ENCODE measurements around the gene APMAP. TPM values are rescaled to one million over a fixed set of nuclear protein-coding genes. Genes with fewer than 3 reads are reported as not detected.

APMAP gene
- total and polyA plus RNA-seq, 4 donors, result 89.8 to 122 (median 109) TPM

- no peaks in the 10 kb centered on the region for H3K27me3 ChIP-seq (ENCODE audit: control insufficient read depth, insufficient read depth, low read length)
- no peak overlapping the region for H3K4me3 ChIP-seq (ENCODE audit: low read depth, low read length)
- no peak overlapping the region for H3K27ac ChIP-seq (ENCODE audit: low read depth, low read length)
- WGBS (ENCODE audit: insufficient coverage), result no CpG with 5 or more reads among the region's 3 CpGs
- H3K4me1 ChIP-seq (ENCODE audit: control insufficient read depth, insufficient read depth, low read length), result no peaks in the 10 kb centered on the region
- H3K36me3 ChIP-seq (ENCODE audit: control insufficient read depth, insufficient read depth, low read length), result peaks cover 27% of the 10 kb centered on the region
- DNase-seq (ENCODE audit: low read depth in 4 of 6, low spot score in 6 of 6), result no peak
- H3K9me3 ChIP-seq (ENCODE audit: control insufficient read depth, insufficient read depth, low read length), result no peaks in the 10 kb centered on the region
Observed at GRCh38 chr20:24984961-24985640, 7.5 kb downstream of the APMAP start.

GRCh38 chr20:24983896-24984295 lies 8.7 kb downstream of the APMAP start:
- H3K36me3 ChIP-seq (ENCODE audit: control insufficient read depth, insufficient read depth, low read length), result peaks cover 39% of the 10 kb centered on the region
- no peaks in the 10 kb centered on the region for H3K9me3 ChIP-seq (ENCODE audit: control insufficient read depth, insufficient read depth, low read length)
- no peak overlapping the region for H3K27ac ChIP-seq (ENCODE audit: low read depth, low read length)
- WGBS (ENCODE audit: insufficient coverage), result 61% methylated on average over 5 of the region's 8 CpGs
- H3K4me3 ChIP-seq (ENCODE audit: low read depth, low read length), result no peak overlapping the region
- no peaks in the 10 kb centered on the region for H3K27me3 ChIP-seq (ENCODE audit: control insufficient read depth, insufficient read depth, low read length)
- DNase-seq (ENCODE audit: low read depth in 4 of 6, low spot score in 6 of 6), result no peak
- H3K4me1 ChIP-seq (ENCODE audit: control insufficient read depth, insufficient read depth, low read length), result no peaks in the 10 kb centered on the region

GRCh38 chr20:24981790-24982189 lies 10.8 kb downstream of the APMAP start:
- no peaks in the 10 kb centered on the region for H3K4me1 ChIP-seq (ENCODE audit: control insufficient read depth, insufficient read depth, low read length)
- no peak overlapping the region for H3K4me3 ChIP-seq (ENCODE audit: low read depth, low read length)
- H3K27ac ChIP-seq (ENCODE audit: low read depth, low read length), result no peak overlapping the region
- 83% methylated on average over 3 of the region's 3 CpGs for WGBS (ENCODE audit: insufficient coverage)
- no peaks in the 10 kb centered on the region for H3K27me3 ChIP-seq (ENCODE audit: control insufficient read depth, insufficient read depth, low read length)
- no peak for DNase-seq (ENCODE audit: low read depth in 4 of 6, low spot score in 6 of 6)
- no peaks in the 10 kb centered on the region for H3K9me3 ChIP-seq (ENCODE audit: control insufficient read depth, insufficient read depth, low read length)
- H3K36me3 ChIP-seq (ENCODE audit: control insufficient read depth, insufficient read depth, low read length), result peaks cover 41% of the 10 kb centered on the region

- Histone ChIP-seq H3K27ac (ENCODE audit: low read depth, low read length) (no peak overlapping the region), H3K27me3 (ENCODE audit: control insufficient read depth, insufficient read depth, low read length) (no peaks in the 10 kb centered on the region), H3K4me3 (ENCODE audit: low read depth, low read length) (no peak overlapping the region), H3K9me3 (ENCODE audit: control insufficient read depth, insufficient read depth, low read length) (no peaks in the 10 kb centered on the region), H3K36me3 (ENCODE audit: control insufficient read depth, insufficient read depth, low read length) (peaks cover 41% of the 10 kb centered on the region), H3K4me1 (ENCODE audit: control insufficient read depth, insufficient read depth, low read length) (no peaks in the 10 kb centered on the region)
- DNase-seq (ENCODE audit: low read depth in 4 of 6, low spot score in 6 of 6), result no peak
- 96% methylated on average over 2 of the region's 4 CpGs for WGBS (ENCODE audit: insufficient coverage)
Observed at GRCh38 chr20:24981282-24981681, 11.3 kb downstream of the APMAP start.

- Histone ChIP-seq H3K4me3 (ENCODE audit: low read depth, low read length) (no peak overlapping the region), H3K36me3 (ENCODE audit: control insufficient read depth, insufficient read depth, low read length) (peaks cover 41% of the 10 kb centered on the region), H3K27ac (ENCODE audit: low read depth, low read length) (no peak overlapping the region), H3K27me3 (ENCODE audit: control insufficient read depth, insufficient read depth, low read length) (no peaks in the 10 kb centered on the region), H3K4me1 (ENCODE audit: control insufficient read depth, insufficient read depth, low read length) (no peaks in the 10 kb centered on the region), H3K9me3 (ENCODE audit: control insufficient read depth, insufficient read depth, low read length) (no peaks in the 10 kb centered on the region)
- WGBS (ENCODE audit: insufficient coverage), result 98% methylated on average over 32 of the region's 34 CpGs
- DNase-seq (ENCODE audit: low read depth in 4 of 6, low spot score in 6 of 6), result no peak
Observed at GRCh38 chr20:24980291-24981053, 12.1 kb downstream of the APMAP start.

GRCh38 chr20:24979036-24979960 lies 13.3 kb downstream of the APMAP start:
- no peaks in the 10 kb centered on the region for H3K27me3 ChIP-seq (ENCODE audit: control insufficient read depth, insufficient read depth, low read length)
- H3K4me1 ChIP-seq (ENCODE audit: control insufficient read depth, insufficient read depth, low read length), result no peaks in the 10 kb centered on the region
- no peak for DNase-seq (ENCODE audit: low read depth in 4 of 6, low spot score in 6 of 6)
- H3K9me3 ChIP-seq (ENCODE audit: control insufficient read depth, insufficient read depth, low read length), result no peaks in the 10 kb centered on the region
- no peak overlapping the region for H3K27ac ChIP-seq (ENCODE audit: low read depth, low read length)
- WGBS (ENCODE audit: insufficient coverage), result 96% methylated on average over 15 of the region's 15 CpGs
- no peak overlapping the region for H3K4me3 ChIP-seq (ENCODE audit: low read depth, low read length)
- H3K36me3 ChIP-seq (ENCODE audit: control insufficient read depth, insufficient read depth, low read length), result peaks cover 41% of the 10 kb centered on the region

GRCh38 chr20:24978513-24978912 lies 14.0 kb downstream of the APMAP start:
- Histone ChIP-seq H3K9me3 (ENCODE audit: control insufficient read depth, insufficient read depth, low read length) (no peaks in the 10 kb centered on the region), H3K4me3 (ENCODE audit: low read depth, low read length) (no peak overlapping the region), H3K27me3 (ENCODE audit: control insufficient read depth, insufficient read depth, low read length) (no peaks in the 10 kb centered on the region), H3K4me1 (ENCODE audit: control insufficient read depth, insufficient read depth, low read length) (no peaks in the 10 kb centered on the region), H3K36me3 (ENCODE audit: control insufficient read depth, insufficient read depth, low read length) (peaks cover 38% of the 10 kb centered on the region), H3K27ac (ENCODE audit: low read depth, low read length) (no peak overlapping the region)
- 75% methylated on average over 7 of the region's 8 CpGs for WGBS (ENCODE audit: insufficient coverage)
- DNase-seq (ENCODE audit: low read depth in 4 of 6, low spot score in 6 of 6), result peak in 1 of 6 donors; percentile 40

- DNase-seq (ENCODE audit: low read depth in 4 of 6, low spot score in 6 of 6), result no peak
- Histone ChIP-seq H3K9me3 (ENCODE audit: control insufficient read depth, insufficient read depth, low read length) (no peaks in the 10 kb centered on the region), H3K27me3 (ENCODE audit: control insufficient read depth, insufficient read depth, low read length) (no peaks in the 10 kb centered on the region), H3K36me3 (ENCODE audit: control insufficient read depth, insufficient read depth, low read length) (peaks cover 41% of the 10 kb centered on the region), H3K4me3 (ENCODE audit: low read depth, low read length) (no peak overlapping the region), H3K27ac (ENCODE audit: low read depth, low read length) (peak overlapping the region; percentile 37), H3K4me1 (ENCODE audit: control insufficient read depth, insufficient read depth, low read length) (no peaks in the 10 kb centered on the region)
- 78% methylated on average over 3 of the region's 3 CpGs for WGBS (ENCODE audit: insufficient coverage)
Observed at GRCh38 chr20:24977797-24978196, 14.8 kb downstream of the APMAP start.

- peaks cover 40% of the 10 kb centered on the region for H3K36me3 ChIP-seq (ENCODE audit: control insufficient read depth, insufficient read depth, low read length)
- H3K4me3 ChIP-seq (ENCODE audit: low read depth, low read length), result no peak overlapping the region
- H3K9me3 ChIP-seq (ENCODE audit: control insufficient read depth, insufficient read depth, low read length), result no peaks in the 10 kb centered on the region
- 86% methylated on average over 1 of the region's 1 CpG for WGBS (ENCODE audit: insufficient coverage)
- DNase-seq (ENCODE audit: low read depth in 4 of 6, low spot score in 6 of 6), result no peak
- peak overlapping the region; percentile 37 for H3K27ac ChIP-seq (ENCODE audit: low read depth, low read length)
- H3K4me1 ChIP-seq (ENCODE audit: control insufficient read depth, insufficient read depth, low read length), result no peaks in the 10 kb centered on the region
- H3K27me3 ChIP-seq (ENCODE audit: control insufficient read depth, insufficient read depth, low read length), result no peaks in the 10 kb centered on the region
Observed at GRCh38 chr20:24977336-24977735, 15.2 kb downstream of the APMAP start.
